C4-2B (cell line): ENCODE measurements around the gene DBNDD2.

Experiments
- H3K27ac ChIP-seq: fragments of 450-650 bp; 2 replicates; pipeline ENCODE4 v1.5.1; 2017
- ZFX ChIP-seq: fragments of 450-650 bp; IDR thresholded peaks from 2 replicates; pipeline ENCODE4 v1.6.1; 2017
- TF ChIP-seq, protein P1 (sequence below): fragments of 450-650 bp; conservative IDR thresholded peaks from 2 replicates; pipeline ENCODE4 v1.5.1; 2017; ENCODE audit warnings: mild to moderate bottlenecking

DBNDD2 gene

DNA sequence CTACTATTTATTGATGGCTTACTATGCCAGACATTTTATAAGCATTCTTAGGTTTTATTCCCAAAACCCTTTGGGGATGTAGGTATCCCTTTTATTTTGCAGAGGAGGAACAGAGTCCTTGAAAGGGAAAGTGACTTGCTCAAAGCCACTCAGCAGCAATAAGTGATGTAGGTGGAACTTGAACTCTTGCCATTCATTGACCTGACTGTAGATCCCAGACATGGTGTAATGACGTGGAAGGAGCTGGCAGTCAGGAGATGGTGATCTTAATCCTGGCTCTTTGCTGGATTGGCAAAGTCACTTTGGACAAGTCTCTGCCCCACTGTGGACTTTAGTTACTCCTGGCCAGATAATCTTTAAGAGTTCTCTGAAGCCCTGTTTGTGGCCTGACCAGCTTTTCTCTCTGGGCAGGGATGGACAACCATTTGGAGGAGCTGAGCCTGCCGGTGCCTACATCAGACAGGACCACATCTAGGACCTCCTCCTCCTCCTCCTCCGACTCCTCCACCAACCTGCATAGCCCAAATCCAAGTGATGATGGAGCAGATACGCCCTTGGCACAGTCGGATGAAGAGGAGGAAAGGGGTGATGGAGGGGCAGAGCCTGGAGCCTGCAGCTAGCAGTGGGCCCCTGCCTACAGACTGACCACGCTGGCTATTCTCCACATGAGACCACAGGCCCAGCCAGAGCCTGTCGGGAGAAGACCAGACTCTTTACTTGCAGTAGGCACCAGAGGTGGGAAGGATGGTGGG, 1.6 kb downstream of the DBNDD2 start:
- no peak for TF ChIP-seq ZFX
- TF ChIP-seq, protein P1, sequence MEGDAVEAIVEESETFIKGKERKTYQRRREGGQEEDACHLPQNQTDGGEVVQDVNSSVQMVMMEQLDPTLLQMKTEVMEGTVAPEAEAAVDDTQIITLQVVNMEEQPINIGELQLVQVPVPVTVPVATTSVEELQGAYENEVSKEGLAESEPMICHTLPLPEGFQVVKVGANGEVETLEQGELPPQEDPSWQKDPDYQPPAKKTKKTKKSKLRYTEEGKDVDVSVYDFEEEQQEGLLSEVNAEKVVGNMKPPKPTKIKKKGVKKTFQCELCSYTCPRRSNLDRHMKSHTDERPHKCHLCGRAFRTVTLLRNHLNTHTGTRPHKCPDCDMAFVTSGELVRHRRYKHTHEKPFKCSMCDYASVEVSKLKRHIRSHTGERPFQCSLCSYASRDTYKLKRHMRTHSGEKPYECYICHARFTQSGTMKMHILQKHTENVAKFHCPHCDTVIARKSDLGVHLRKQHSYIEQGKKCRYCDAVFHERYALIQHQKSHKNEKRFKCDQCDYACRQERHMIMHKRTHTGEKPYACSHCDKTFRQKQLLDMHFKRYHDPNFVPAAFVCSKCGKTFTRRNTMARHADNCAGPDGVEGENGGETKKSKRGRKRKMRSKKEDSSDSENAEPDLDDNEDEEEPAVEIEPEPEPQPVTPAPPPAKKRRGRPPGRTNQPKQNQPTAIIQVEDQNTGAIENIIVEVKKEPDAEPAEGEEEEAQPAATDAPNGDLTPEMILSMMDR = no peak

DNA sequence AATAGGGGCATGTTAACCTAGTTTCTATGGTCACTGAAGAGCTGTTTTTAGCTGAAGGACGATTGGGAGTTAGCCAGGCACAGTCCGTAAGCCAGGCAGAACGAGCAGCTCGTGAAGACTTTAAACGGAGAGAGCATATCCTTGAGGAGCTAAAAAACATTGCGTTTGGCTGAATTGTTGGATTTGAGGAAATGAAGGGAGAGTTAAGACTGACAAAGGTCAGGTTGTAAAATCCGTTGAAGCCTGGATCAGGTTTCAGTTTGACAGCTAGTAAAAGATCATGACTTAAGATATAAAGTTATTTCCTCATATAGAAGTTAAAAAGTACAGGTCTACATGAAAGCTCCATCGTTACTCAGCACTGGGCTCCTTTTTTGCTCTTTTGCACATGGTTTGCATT, 2.8 kb downstream of the DBNDD2 start:
- peak overlapping the region; percentile 66 for H3K27ac ChIP-seq
- TF ChIP-seq, protein P1 = no peak
- TF ChIP-seq ZFX = no peak

More for the DNA sequence above, 1.6 kb downstream of the DBNDD2 start:
- H3K27ac ChIP-seq = peak overlapping the region; percentile 17; the same call in 1 of the 2 replicates

DNA sequence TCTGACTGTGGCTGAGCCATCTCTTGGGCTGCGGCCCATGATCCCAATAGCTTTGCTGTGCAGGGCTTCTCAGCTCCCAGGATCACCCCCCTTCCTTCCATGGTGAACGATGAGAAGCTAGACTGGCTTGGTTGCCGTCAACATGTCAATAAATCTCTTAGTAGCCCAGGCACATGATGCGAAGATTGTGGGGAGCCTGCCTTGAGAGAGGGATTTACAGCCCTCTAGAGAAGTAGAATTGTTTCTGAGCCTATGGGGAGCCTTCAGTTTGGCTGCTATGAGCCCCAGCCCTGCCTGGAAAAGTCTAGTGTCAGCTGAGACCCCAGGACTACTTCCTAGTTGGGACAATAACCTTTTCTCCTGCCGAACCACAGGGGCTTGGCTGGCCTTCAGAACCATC, 4.6 kb downstream of the DBNDD2 start:
- no peak overlapping the region for H3K27ac ChIP-seq
- TF ChIP-seq, protein P1 = no peak
- no peak for TF ChIP-seq ZFX

- no peak for TF ChIP-seq ZFX
- TF ChIP-seq, protein P1 = no peak
These were observed 5.4 kb downstream of the DBNDD2 start for GRCh38 chr20:45413479-45413878.

DNA sequence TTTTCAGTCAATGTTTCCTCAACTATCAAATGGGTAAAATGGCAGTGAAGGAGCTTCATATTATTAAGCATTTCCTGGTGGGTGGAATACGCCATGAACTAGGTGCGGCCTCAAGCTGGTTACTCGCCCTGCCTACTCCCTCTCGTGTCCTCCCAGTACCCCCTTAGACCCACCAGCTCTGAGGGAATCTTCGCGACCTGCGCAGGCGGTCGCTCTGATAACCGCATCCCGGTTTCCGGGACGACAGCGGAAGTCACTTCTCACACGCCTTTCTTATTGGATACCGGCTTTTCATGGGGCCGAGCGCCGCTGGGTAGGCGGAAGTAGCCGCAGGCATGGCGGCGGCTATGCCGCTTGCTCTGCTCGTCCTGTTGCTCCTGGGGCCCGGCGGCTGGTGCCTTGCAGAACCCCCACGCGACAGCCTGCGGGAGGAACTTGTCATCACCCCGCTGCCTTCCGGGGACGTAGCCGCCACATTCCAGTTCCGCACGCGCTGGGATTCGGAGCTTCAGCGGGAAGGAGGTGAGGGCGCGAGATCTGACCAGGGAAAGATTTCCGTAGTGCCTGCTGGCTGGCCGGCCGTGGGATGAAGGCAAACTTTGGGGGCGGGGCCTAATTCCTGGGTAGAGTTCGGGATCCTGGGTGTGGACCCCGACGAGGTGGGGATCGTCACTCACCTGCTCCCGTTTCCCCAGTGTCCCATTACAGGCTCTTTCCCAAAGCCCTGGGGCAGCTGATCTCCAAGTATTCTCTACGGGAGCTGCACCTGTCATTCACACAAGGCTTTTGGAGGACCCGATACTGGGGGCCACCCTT, 7.9 kb downstream of the DBNDD2 start, which contains the start of gene PIGT:
Gene PIGT, plus strand, starts transcription at position 320 of the 816 bp plus-strand sequence. Its CDS starts 16 bp downstream, at position 336.
- H3K27ac ChIP-seq = peak within 1 kb of the TSS; percentile 73

More at GRCh38 chr20:45413479-45413878, 5.4 kb downstream of the DBNDD2 start:
- H3K27ac ChIP-seq = no peak overlapping the region

GRCh38 chr20:45416917-45417316, 8.8 kb downstream of the DBNDD2 start:
- no peak for TF ChIP-seq ZFX
- TF ChIP-seq, protein P1 = no peak
- peak overlapping the region; percentile 73; the same call in 1 of the 2 replicates for H3K27ac ChIP-seq

More for the DNA sequence above, 7.9 kb downstream of the DBNDD2 start, which contains the start of gene PIGT:
- TF ChIP-seq, protein P1 = no peak
- no peak for TF ChIP-seq ZFX
